Kidney capillary endothelial cell (primary cell): ENCODE data around the gene SHISAL1.

Experiments used
- DNase-seq: peaks from one replicate; pipeline ENCODE4 v3.0.0-alpha.2; 2018; ENCODE audit warnings: low spot score

SHISAL1 gene

DNA sequence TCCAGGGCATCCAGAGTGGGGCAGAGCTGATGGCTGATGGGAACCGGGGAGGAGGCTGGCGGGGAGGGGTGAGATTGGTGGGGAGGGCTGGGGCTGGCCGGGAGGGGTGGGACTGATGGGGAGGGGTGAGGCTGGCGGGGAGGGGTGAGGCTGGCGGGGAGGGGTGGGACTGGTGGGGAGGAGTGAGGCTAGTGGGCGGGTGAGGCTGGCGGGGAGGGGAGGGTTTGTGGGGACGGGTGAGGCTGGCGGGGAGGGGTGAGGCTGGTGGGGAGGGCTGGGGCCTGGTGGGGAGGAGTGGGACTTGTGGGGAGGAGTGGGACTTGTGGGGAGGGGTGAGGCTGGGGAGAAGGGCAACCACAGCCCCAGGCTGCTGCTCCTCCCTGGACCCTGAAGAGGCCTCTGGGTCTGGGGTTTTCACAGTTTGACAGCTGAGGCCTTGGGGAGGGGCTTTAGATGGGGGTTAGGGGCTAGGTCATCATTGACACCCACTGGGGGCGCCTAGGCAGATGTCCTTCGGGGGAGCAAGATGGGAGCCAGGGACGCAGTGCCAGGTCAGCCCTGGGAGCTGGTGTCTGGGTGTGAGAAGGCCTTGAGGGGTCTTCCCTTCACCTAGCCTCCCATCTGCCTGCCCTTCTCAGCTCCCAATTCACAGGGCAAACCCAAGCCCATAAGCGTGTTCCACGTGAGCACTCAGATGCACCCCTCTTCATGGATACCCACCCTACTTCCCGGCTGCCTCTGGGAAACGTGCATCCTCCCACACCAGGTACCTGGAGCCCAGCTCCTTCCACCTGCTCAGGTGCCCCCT lies 105.4 kb downstream of the SHISAL1 start:
- DNase-seq, result no peak

DNA sequence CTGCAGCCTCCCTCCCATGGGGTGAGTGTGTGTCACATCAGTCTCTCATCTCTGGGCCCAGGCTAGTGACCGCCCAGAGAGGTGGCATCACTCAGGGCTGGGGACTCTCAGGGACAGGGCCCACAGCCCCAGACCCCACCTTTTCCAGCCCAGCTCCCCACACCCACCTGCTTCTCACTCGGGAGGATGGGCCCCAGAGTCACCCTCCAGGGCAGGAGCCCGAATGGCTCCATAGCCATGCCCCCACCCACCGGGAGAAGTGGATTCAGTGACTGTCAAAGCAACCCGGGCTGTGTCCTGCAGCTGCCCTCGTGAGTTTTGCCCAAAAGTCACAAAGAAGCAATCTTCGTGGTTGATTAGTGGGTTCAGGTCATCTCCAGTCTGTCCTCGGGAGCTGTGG lies 106.1 kb downstream of the SHISAL1 start:
- DNase-seq, result no peak

DNA sequence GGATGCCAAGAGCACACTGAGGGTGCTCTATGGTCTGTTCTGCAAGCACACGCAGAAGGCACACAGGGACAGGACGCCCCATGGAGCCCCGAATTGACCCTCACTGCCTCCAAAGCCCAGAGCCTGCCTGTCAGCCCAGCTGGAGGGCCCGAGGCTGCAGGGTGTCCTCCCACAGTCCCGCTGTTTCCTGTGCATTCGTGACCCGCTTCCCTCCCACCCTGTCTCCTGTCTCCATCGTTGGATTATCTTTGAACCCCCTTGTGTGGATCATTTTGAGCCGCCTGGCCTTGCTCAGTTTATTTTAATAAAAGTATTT lies 106.5 kb downstream of the SHISAL1 start:
- no peak for DNase-seq

DNA sequence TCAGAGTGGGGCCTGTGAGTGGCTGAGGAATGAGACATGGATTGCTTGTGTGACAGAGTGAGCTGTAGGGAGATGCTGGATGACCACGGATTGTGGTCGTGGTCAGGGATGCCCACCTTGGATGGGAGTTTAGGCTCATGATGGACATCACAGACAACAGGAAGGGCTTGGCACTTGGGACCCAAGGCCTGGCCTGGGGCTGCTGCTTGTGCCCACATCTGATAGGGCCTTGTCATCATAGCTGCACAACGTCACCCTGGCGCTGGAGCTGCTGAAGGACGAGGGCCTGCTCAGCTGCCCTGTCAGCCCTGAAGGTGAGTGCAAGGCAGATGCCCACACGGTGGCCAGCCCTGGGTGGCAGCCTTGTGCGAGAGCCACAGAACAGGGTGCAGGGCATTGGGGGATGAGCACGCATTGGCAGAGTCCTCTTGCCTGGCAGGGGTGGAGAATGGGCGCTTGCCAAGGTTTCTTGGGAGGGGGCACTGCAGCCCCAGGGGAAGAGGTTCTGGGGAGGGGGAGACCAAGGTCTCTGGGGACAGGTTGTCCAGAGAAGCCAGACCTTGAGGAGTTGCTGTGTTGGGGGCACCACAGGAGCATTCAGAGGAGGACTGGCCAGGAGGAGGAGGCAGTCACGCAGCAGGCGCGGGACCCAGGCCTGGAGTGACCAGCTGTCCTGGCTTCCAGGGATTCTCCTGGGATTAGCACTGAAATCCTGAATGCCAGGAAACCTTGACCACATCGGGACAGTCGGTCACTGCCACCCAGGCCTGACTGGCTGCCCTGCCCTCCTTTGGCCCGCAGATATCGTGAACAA lies 107.0 kb downstream of the SHISAL1 start:
- DNase-seq, result no peak

DNA sequence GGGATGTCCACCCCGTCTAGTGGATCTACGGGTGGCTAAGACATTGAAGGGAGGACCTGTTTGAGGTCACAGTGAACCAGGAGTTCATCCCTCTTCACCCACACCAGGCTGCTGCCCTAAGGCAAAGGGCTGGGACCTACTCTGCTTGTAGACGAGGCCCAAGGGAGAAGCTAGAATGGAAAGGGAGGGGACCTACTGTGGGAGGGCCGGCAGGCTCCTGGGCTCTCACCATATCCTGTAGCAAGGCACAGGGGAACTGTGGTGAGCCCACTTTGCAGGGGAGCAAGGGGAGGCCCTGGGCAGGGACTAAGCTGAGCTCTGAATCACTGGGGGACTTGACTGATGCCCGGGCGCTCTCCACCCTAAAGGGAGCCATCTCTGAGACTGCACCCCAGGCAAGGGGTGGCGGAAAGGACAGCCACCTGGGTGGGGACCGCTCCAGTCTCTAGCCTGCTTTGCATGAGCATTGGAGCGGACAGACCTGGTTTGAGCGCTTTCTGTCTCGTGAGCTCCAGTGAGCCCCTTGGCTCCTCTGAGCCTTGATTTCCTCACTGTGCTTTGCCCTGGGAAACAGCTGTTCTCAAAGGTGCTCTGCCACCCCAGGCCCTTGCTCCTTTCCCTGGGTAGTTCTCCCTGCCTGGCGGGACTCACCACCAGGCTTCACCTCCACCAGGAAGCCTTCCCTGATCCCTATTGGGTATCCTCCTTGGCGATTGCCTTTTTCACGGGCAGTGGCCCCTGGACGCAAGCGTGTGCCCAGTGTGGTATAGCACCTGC lies 107.8 kb downstream of the SHISAL1 start:
- DNase-seq, result no peak

DNA sequence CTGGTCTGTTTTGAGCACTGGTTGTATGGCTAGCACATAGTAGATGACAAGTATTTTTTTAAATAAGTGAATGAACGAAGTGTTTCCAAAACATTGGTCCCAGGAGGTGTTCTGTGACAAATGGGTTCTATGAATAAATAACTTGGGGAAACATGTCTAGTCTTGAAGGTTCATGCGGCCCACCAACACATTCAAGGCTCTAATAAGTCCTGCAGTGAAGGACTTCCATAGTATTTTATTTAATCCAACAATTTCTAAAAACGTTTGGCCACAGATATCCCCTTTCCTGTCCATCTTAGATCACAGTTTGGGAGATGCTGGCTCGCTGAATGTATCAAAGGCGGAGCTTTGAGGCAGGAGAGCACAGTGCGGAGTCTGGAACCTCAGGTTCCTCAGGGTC lies 109.5 kb downstream of the SHISAL1 start:
- DNase-seq, result no peak

DNA sequence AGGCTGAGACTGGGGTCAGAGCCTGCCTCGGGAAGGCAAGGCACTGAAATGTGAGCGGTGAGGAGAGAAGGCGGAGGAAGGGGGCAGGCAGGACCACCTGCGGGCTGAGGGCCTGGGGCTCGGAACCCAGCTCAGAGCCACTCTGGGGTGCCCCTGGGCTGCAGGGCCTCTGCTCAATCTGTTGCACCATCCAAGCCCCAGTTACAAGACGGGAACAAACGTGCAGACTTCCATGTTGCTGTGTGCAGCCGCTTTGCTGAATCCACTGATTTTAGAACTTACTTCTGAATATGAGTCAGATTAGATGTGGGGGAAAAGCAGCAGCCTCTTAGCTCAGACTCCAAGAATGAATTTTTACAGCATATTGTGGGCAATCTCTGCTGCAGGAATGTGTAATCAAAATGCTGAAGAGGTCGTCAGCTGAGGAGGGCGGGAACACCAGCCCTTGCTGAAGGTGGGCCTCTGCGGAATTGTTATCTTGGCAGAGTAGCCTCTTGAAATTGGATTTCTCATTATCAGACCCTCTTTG lies 110.4 kb downstream of the SHISAL1 start:
- no peak for DNase-seq

DNA sequence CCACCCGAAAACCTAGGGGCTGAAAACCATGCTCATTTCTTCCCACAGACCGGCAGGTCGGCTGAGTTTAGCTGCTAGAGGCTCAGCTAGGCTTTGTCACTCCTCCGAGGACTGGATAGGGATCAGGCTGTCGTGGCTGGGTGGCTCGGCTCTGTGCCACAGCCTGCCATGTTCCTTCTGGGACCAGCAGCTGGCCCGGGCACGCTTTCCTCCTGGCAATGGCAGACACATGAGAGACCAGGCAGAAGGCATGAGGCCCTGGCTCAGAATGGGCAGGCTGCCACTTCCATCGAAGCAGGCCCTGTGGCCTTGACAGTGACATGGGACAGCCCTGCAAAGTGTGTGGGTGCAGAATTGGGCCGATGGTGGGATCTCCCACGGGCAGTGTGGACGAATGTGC lies 111.1 kb downstream of the SHISAL1 start:
- DNase-seq, result no peak

DNA sequence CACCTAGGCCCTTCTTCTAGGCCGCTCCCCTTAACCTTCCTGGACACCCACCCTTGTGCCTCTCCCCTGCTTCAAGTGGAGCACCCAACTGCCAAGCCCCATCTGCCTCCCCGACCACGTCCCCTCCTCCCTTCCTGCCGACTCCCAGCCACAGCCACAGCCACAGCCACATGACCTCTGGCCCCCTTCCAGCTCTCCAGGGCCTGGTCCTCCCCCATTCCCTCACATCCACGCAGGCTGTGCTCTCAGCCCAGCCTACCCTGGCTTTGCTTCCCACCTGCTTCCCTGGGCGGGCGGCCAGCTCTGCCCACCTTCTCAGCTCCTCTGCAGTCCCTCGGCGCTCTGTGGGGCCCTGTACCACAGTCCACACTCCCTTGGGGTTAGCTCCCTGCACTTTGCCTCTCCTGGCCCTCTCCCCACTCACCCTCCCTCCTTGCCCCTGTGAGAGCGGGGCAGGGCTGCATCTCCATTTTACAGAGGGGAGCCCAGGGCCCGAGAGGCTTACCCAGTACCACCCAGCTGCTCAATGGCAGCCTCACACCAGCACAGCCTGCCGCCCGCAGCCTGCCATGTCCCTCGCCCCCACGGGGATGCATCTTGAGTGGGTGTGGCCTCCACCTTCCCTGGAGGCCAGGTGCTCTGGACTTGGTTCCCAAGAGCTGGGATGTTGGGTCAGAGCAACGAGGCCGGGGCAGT lies 111.7 kb downstream of the SHISAL1 start:
- no peak for DNase-seq

DNA sequence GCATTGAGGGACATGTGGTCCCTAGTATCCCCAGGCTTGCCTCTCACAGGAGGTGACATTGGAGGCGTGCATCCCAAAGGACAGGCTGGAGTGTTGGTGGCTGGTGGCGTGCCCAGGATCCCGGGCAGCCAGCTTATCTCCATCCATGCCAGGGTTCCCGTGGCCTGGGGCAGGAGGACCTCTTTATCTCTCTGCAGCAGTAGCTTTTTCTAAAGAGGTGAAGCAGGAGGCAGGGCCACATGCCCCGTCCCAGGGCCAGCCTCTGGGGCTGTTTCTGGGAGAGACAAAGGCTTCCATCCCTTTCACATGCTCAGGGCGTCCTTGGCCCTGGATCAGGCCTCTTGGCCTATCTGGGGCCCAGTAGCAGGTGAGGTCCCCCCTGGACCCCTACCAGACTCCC lies 112.3 kb downstream of the SHISAL1 start:
- no peak for DNase-seq

DNA sequence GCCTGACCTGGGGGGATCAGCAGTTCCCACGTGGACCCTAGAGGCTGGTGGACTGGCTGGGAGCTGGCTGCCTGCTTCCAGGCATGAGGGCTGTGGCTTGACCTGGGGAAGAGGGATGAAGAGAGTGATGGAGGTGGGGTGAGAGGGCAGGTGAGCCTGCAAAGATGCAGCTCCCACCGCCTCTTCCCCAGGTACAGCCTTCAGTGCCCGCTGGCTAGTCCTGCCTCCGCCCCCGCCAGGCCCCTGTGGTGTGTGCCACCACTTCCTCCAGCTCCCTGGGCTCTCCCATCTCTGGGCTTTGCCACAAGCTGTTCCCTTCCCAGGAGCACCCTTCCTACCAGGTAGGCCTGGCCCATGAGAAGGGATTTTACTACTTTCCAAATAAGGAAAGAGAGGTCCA lies 112.9 kb downstream of the SHISAL1 start:
- DNase-seq, result no peak

DNA sequence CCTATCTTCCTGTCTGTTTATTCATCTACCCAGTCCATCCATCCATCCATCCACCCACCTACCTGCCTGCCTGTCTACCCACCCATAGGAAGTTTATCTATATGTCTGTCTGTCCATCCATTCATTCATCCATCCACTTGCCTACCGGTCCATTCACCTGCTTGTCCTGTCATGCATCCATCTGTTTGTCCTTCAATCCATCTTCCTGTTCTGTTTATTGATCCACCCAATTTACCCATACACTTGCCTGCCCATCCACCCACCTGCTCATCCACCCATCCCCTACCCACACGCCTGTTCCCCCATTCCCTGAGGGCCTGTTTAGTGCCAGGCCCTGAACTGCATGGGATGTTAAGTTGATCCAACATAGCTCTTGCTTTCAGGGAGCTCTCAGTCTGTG lies 113.6 kb downstream of the SHISAL1 start:
- DNase-seq, result no peak

DNA sequence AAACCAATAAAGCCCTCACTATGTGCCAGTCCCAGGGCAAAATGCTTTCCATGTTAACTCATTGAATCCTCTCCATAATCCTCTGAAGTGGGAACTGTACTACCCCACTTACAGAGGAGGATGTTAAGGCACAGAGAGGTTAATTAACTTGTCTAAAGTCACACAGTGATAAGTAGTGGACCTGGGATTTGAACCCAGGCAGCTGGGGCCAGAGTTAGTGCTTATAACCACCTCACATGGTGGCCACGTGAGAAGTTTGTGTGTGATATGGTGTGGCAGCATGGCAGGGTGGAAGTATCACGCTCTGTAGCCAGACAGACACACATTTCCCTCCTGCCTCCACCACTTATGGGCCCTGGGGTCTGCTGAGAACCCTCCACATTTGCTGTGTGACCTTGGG lies 115.5 kb downstream of the SHISAL1 start:
- DNase-seq, result no peak

DNA sequence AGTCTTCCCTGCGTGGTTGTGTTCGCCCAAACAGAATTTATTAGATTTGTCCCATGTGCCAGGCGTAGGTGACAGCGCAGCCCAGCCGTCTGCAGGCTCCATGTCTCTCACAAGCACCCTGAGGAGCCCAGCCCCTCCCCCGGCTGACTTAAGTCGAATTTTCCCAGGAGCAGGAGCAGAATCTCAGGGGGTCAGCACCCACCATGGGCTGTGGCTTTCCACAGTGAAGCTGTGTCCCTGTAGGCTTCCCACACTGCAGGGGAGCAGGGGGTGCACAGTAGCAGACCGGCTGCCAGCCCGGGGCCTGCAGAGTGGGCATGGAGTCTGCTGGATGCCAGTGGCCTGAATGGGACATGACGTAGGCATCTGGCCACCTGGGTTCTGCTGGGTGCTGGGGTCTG lies 116.0 kb downstream of the SHISAL1 start:
- DNase-seq, result no peak

DNA sequence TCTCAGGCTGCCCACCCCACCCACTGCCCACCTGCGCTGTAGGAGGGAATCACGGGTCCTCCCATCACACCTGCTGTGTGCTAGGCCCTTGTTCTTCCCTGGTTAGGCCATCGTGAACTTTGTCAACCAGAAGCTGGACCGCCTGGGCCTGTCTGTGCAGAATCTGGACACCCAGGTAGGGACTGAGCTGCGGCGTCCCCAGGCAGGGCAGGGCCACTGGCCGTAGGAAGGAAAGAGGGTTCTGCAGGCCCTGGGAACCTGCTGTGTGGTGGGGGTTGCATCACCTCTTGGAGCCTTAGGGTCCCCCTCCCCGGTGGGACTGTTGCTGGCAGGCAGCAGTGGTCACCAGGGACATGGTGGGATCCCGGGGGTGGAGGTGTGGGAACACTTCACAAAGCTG lies 116.5 kb downstream of the SHISAL1 start:
- DNase-seq, result no peak

DNA sequence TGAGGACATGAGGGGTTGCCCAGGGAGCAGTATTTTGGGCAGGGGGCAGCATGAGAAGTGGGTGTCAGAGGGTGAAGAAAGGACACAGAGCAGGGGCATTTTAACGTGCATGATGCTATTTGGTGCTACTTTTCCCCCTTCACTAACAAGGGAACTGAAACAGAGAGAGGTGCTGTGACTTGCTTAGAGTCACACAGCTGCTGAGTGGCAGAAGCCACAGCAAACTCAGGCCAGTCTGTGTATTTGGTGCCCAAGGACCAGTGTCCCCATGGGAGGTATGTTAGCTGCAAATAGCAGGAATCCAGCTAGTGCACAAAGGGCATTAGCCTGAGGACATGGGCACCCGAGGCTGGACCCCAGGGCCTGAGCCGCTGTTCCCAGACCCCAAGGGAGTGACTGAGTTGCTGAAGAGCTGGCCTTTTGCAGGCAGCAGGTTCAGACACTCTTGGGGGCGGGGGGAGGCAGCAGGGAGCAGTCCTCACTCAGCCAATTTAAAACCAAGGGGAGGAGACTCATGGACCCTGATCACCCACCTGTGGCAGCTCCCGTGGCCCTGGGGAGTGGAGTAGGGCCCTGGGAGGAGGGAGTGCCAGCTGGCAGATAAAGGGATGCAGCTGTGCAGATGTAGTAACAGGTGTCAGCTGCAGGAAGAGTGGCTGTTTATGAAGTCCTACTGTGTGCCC lies 117.4 kb downstream of the SHISAL1 start:
- no peak for DNase-seq

DNA sequence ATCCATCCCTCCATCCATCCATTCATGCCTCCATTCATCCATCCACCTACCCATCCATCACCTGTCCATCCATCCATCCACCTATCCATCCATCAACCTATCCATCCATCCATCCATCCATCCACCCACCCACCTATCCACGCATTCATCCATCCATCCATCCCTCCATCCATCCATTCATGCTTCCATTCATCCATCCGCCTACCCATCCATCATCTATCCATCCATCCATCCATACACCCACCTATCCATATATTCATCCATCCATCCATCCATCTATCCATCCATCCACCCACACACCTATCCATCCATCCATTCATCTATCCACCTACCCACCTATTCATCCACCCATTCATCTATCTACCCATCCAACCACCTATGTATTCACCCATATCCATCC lies 118.2 kb downstream of the SHISAL1 start:
- no peak for DNase-seq
